CD14-positive monocyte (primary cell): Measurements from ENCODE around the gene FSTL1. TPM values are rescaled to one million over a fixed set of nuclear protein-coding genes. Genes with fewer than 3 reads are reported as not detected.

Experiments used
- DNase-seq, 3 donors: peaks; one replicate each; pipeline ENCODE4 v3.0.0-alpha.2; 2011 to 2022
- H2AFZ ChIP-seq: 2 replicates; pipeline ENCODE4 v1.6.0; 2012; ENCODE audit warnings: mild to moderate bottlenecking, low read depth, low read length, inconsistent platforms; ENCODE audit not compliant: insufficient read depth, poor library complexity, severe bottlenecking
- H3K27ac ChIP-seq, 2 donors: 1 replicate in 1 of 2; 2 replicates in 1 of 2; pipeline ENCODE4 v1.5.1; 2012 to 2013; ENCODE audit warnings: low read length in 2 of 2, control low read depth in 1 of 2, inconsistent platforms in 1 of 2, low read depth in 1 of 2, mild to moderate bottlenecking in 1 of 2
- H3K27me3 ChIP-seq, 2 donors: one replicate each; pipeline versions ENCODE4 v1.6.0 to v1.6.1; 2011 to 2013; ENCODE audit warnings: low read length in 2 of 2; ENCODE audit not compliant: control insufficient read depth in 2 of 2, insufficient read depth in 2 of 2
- H3K36me3 ChIP-seq, 2 donors: replicated peaks in 1 of 2; 1 replicate in 1 of 2; 2 replicates in 1 of 2; pipeline versions ENCODE4 v1.5.1 to v1.6.1; 2012 to 2013; ENCODE audit warnings: low read length in 2 of 2, control low read depth in 1 of 2, inconsistent platforms in 1 of 2, mild to moderate bottlenecking in 1 of 2; ENCODE audit not compliant: insufficient read depth in 2 of 2, control insufficient read depth in 1 of 2
- H3K4me1 ChIP-seq, 2 donors: 1 replicate in 1 of 2; 2 replicates in 1 of 2; pipeline versions ENCODE4 v1.5.1 to v1.6.1; 2012 to 2013; ENCODE audit warnings: low read length in 2 of 2, control low read depth in 1 of 2, inconsistent platforms in 1 of 2, mild to moderate bottlenecking in 1 of 2, moderate library complexity in 1 of 2; ENCODE audit not compliant: insufficient read depth in 2 of 2, control insufficient read depth in 1 of 2
- H3K4me2 ChIP-seq: replicated peaks from 2 replicates; pipeline ENCODE3; 2012; ENCODE audit warnings: low read length, moderate library complexity, mild to moderate bottlenecking; ENCODE audit not compliant: poor library complexity, severe bottlenecking; ENCODE audit errors: extremely low read depth
- H3K4me3 ChIP-seq, 3 experiments: fragments of 200-600 bp in 1 of 3; sonication (generic) in 1 of 3; replicated peaks in 1 of 3; 1 replicate in 2 of 3; 2 replicates in 1 of 3; pipeline ENCODE4 v1.5.1; 2011 to 2013; ENCODE audit warnings: low read length in 3 of 3, mild to moderate bottlenecking in 3 of 3, control low read depth in 2 of 3, low read depth in 2 of 3, inconsistent platforms in 1 of 3, moderate library complexity in 1 of 3
- H3K79me2 ChIP-seq: 2 replicates; pipeline ENCODE4 v1.6.0; 2012; ENCODE audit warnings: mild to moderate bottlenecking, control low read depth, inconsistent platforms, low read length, moderate library complexity; ENCODE audit not compliant: insufficient read depth
- H3K9ac ChIP-seq: 2 replicates; pipeline ENCODE4 v1.6.0; 2017; ENCODE audit warnings: low read length, mild to moderate bottlenecking; ENCODE audit not compliant: insufficient read depth, poor library complexity, severe bottlenecking
- H3K9me3 ChIP-seq, 2 donors: replicated peaks in 1 of 2; 1 replicate in 1 of 2; 2 replicates in 1 of 2; pipeline versions ENCODE4 v1.5.1 to v1.6.1; 2012 to 2013; ENCODE audit warnings: low read length in 2 of 2, control low read depth in 1 of 2; ENCODE audit not compliant: control insufficient read depth in 1 of 2, insufficient read depth in 1 of 2
- H4K20me1 ChIP-seq: 2 replicates; pipeline ENCODE4 v1.6.0; 2012; ENCODE audit warnings: mild to moderate bottlenecking, low read length, control low read depth, moderate library complexity; ENCODE audit not compliant: insufficient read depth
- H3K27ac Mint-ChIP-seq, 7 donors: one replicate each; pipeline ENCODE4 v1.8.0; 2020; ENCODE audit warnings: mild to moderate bottlenecking in 7 of 7, mixed read lengths in 7 of 7, moderate library complexity in 6 of 7, inconsistent platforms in 2 of 7
- H3K27me3 Mint-ChIP-seq, 3 donors: one replicate each; pipeline ENCODE4 v1.8.0; 2021 to 2022; ENCODE audit warnings: low read depth in 3 of 3, mild to moderate bottlenecking in 3 of 3, mixed read lengths in 3 of 3, moderate library complexity in 3 of 3, inconsistent platforms in 1 of 3
- H3K36me3 Mint-ChIP-seq, 2 donors: one replicate each; pipeline ENCODE4 v1.8.0; 2020; ENCODE audit warnings: mixed read lengths in 2 of 2, inconsistent platforms in 1 of 2, mild to moderate bottlenecking in 1 of 2
- H3K4me1 Mint-ChIP-seq: one replicate; pipeline ENCODE4 v1.8.0; 2020; ENCODE audit warnings: mild to moderate bottlenecking, mixed read lengths
- H3K4me3 Mint-ChIP-seq, 2 donors: one replicate each; pipeline ENCODE4 v1.8.0; 2020; ENCODE audit warnings: mild to moderate bottlenecking in 2 of 2, mixed read lengths in 2 of 2, moderate library complexity in 1 of 2
- H3K9me3 Mint-ChIP-seq, 7 donors: one replicate each; pipeline ENCODE4 v1.8.0; 2020 to 2022; ENCODE audit warnings: mixed read lengths in 7 of 7, mild to moderate bottlenecking in 6 of 7, moderate library complexity in 6 of 7, inconsistent platforms in 2 of 7
- WGBS: methylation state at CpG from one replicate; pipeline ENCODE4 v1.1.5; 2013; ENCODE audit warnings: missing lambda C conversion rate; ENCODE audit not compliant: insufficient coverage; 5-methylcytosine and 5-hydroxymethylcytosine counted together
- intact Hi-C, 2 donors: fragments of 100-400 bp; cut with micrococcal nuclease; formaldehyde crosslinking; loops; one replicate each; pipeline versions ENCODE4 v1.15.0 to v1.15.1; 2023
- polyA plus RNA-seq, 3 donors: library from polyadenylated mRNA; depleted of rRNA in 1 of 3; unstranded in 2 of 3; stranded (reverse) in 1 of 3; fragments of 300-500 nt in 2 of 3; fragments of >200 nt in 1 of 3; fragmentation: Illumina TruSeq in 2 of 3; gene quantifications; 1 replicate in 2 of 3; 2 replicates in 1 of 3; pipeline ENCODE4 v1.2.3, GENCODE V29; 2012 to 2021
- TF ChIP-seq, protein P1 (sequence below): fragments of 200-600 bp; IDR thresholded peaks from one replicate; pipeline ENCODE4 v1.8.0; 2022; ENCODE audit warnings: antibody characterized with exemption, mild to moderate bottlenecking

The FSTL1 gene
- polyA plus RNA-seq, 3 donors: 0.13 to 0.44 (median 0.29) TPM

DNA sequence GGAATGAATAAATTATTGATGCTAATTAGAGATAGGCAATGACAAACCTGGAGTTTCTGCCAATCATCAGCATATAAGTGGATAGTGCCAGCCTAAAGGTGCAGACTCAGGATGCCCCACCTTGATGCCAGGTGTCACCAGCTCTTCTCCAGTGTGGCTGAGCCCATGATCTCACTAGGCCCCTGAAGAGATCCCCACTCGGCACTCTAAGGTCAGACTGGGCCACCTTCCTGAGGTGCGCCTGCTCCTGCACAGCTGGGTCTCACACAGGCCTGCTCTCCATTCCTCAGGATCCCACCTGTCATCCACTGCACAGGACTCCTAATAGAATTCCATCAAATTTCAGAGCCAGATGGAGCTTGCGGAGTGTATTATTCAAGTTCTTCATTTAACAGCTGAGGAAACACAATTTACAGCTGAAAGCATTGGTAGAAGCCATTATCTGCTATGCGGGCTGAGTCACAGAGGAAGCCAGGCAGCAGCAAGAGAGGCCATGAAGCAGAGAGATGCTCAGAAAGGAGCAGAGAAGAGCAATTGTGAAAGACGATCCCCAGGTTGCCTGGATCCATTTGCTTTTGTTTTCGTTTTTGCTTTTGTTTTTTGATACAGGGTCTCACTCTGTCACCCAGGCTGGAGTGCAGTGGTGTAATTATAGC lies 25.1 kb upstream of the FSTL1 start:
- Histone ChIP-seq H4K20me1 (no peaks in the 10 kb centered on the region), H3K27me3 (no peaks in the 10 kb centered on the region), H3K4me2 (no peak overlapping the region), H3K4me3 (no peak overlapping the region), H3K36me3 (no peaks in the 10 kb centered on the region), H3K79me2 (no peaks in the 10 kb centered on the region), H3K9ac (no peak overlapping the region), H3K9me3 (no peaks in the 10 kb centered on the region), H2AFZ (no peak overlapping the region), H3K4me1 (no peaks in the 10 kb centered on the region), H3K27ac (no peak overlapping the region)
- peaks cover 0 to 3% (median 0%) of the 10 kb centered on the region in 7 donors for H3K9me3 Mint-ChIP-seq
- no peak overlapping the region for H3K27ac Mint-ChIP-seq
- WGBS: 95% methylated on average over 5 of the region's 6 CpGs
- no peak for DNase-seq
- TF ChIP-seq, protein P1, sequence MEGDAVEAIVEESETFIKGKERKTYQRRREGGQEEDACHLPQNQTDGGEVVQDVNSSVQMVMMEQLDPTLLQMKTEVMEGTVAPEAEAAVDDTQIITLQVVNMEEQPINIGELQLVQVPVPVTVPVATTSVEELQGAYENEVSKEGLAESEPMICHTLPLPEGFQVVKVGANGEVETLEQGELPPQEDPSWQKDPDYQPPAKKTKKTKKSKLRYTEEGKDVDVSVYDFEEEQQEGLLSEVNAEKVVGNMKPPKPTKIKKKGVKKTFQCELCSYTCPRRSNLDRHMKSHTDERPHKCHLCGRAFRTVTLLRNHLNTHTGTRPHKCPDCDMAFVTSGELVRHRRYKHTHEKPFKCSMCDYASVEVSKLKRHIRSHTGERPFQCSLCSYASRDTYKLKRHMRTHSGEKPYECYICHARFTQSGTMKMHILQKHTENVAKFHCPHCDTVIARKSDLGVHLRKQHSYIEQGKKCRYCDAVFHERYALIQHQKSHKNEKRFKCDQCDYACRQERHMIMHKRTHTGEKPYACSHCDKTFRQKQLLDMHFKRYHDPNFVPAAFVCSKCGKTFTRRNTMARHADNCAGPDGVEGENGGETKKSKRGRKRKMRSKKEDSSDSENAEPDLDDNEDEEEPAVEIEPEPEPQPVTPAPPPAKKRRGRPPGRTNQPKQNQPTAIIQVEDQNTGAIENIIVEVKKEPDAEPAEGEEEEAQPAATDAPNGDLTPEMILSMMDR: no peak
- intact Hi-C loops: no loop called here
- peaks cover under 1% of the 10 kb centered on the region for H3K4me1 Mint-ChIP-seq
- H3K4me3 Mint-ChIP-seq: no peak overlapping the region
- H3K36me3 Mint-ChIP-seq: no peaks in the 10 kb centered on the region
- peaks cover 0 to 4% (median 3%) of the 10 kb centered on the region in 3 donors for H3K27me3 Mint-ChIP-seq

DNA sequence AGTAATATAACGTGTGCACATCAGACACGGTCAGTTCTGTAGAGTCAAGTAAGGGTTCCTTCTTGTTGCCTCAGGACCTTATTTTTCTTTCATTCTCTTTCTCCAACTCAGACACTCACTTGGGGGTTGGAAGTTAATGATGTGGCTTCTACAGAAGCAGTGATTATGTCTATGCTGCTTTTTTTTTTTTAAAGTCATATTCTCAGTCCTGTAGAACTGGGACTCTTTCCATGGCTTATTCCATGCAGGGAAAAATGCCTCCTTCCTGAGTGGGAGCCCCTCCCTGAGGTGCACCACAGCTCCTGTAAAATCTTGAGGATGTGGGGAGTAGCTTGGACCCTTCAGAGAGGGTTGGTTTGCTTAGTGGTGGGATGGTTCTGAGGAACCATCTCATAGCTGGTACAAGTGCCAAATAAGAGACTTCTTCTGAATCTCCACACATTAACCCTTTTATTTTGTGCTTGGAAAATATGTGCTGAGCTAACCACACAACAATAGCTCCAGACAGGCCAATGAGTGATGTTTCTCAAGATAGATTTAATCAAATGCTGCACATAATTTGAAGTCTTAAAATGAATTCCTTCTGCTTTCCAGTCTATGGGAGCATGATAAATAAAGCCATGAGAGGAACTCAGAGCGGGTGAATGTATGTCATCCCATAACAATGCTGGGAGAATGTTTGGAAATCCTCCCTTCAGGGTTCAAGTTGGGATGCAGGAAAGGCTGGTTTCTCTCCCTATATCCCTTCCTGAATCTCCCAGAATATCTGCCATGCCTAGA lies 23.3 kb upstream of the FSTL1 start:
- no peak overlapping the region for H3K27ac Mint-ChIP-seq
- Histone ChIP-seq H3K4me2 (no peak overlapping the region), H3K36me3 (no peaks in the 10 kb centered on the region), H3K27me3 (no peaks in the 10 kb centered on the region), H3K4me1 (no peaks in the 10 kb centered on the region), H3K79me2 (no peaks in the 10 kb centered on the region), H3K4me3 (no peak overlapping the region), H3K9me3 (no peaks in the 10 kb centered on the region), H3K9ac (no peak overlapping the region), H2AFZ (no peak overlapping the region), H4K20me1 (no peaks in the 10 kb centered on the region), H3K27ac (no peak overlapping the region)
- no peaks in the 10 kb centered on the region for H3K36me3 Mint-ChIP-seq
- H3K27me3 Mint-ChIP-seq: peaks cover 0 to 4% (median 3%) of the 10 kb centered on the region in 3 donors
- no peaks in the 10 kb centered on the region for H3K4me1 Mint-ChIP-seq
- intact Hi-C loops: no loop called here
- peaks cover 0 to 7% (median 0%) of the 10 kb centered on the region in 7 donors for H3K9me3 Mint-ChIP-seq
- TF ChIP-seq, protein P1: no peak
- WGBS: no CpG with 5 or more reads among the region's 3 CpGs
- no peak overlapping the region for H3K4me3 Mint-ChIP-seq
- no peak for DNase-seq
